H9 (cell line): ENCODE measurements around the gene ACTL8. TPM values are rescaled to one million over a fixed set of nuclear protein-coding genes. Genes with fewer than 3 reads are reported as not detected.

Source experiments
- DNase-seq: peaks from one replicate; pipeline ENCODE4 v3.0.0-alpha.2; 2017
- H2AFZ ChIP-seq: one replicate; pipeline ENCODE4 v1.6.1; 2013; ENCODE audit warnings: mild to moderate bottlenecking, low read length, control low read depth, moderate library complexity
- H2AK5ac ChIP-seq: 2 replicates; pipeline ENCODE4 v1.6.1; 2013; ENCODE audit warnings: low read length, control low read depth, mixed read lengths; ENCODE audit not compliant: insufficient read length
- H2BK120ac ChIP-seq: one replicate; pipeline ENCODE4 v1.6.1; 2013; ENCODE audit warnings: low read depth, mild to moderate bottlenecking, low read length, control low read depth, inconsistent platforms; ENCODE audit not compliant: poor library complexity, severe bottlenecking
- H2BK12ac ChIP-seq: 2 replicates; pipeline ENCODE4 v1.6.1; 2013; ENCODE audit warnings: low read length, control low read depth, mixed read lengths, low read depth; ENCODE audit not compliant: insufficient read length
- H2BK15ac ChIP-seq: 2 replicates; pipeline ENCODE4 v1.6.1; 2013; ENCODE audit warnings: low read depth, low read length, control low read depth
- H2BK20ac ChIP-seq: one replicate; pipeline ENCODE4 v1.6.1; 2013; ENCODE audit warnings: low read depth, mild to moderate bottlenecking, low read length, control low read depth, inconsistent platforms; ENCODE audit not compliant: poor library complexity, severe bottlenecking
- H2BK5ac ChIP-seq: 2 replicates; pipeline ENCODE4 v1.6.1; 2013; ENCODE audit warnings: low read length, control low read depth, mixed read lengths; ENCODE audit not compliant: insufficient read length
- H3K14ac ChIP-seq: 2 replicates; pipeline ENCODE4 v1.6.1; 2013; ENCODE audit warnings: low read length, control low read depth; ENCODE audit not compliant: insufficient read depth
- H3K18ac ChIP-seq: 2 replicates; pipeline ENCODE4 v1.6.1; 2013; ENCODE audit warnings: low read depth, mild to moderate bottlenecking, mixed read lengths, low read length, control low read depth; ENCODE audit not compliant: insufficient read length
- H3K23ac ChIP-seq: 2 replicates; pipeline ENCODE4 v1.6.1; 2013; ENCODE audit warnings: low read length, control low read depth, mixed read lengths, low read depth; ENCODE audit not compliant: insufficient read length
- H3K23me2 ChIP-seq: 2 replicates; pipeline ENCODE4 v1.6.1; 2013; ENCODE audit warnings: low read depth, mild to moderate bottlenecking, mixed read lengths, low read length, control low read depth; ENCODE audit not compliant: insufficient read length, poor library complexity, severe bottlenecking
- H3K27ac ChIP-seq: 2 replicates; pipeline ENCODE4 v1.5.1; 2013; ENCODE audit warnings: low read length, control low read depth, mixed read lengths, low read depth; ENCODE audit not compliant: insufficient read length
- H3K27me3 ChIP-seq: 2 replicates; pipeline ENCODE4 v1.6.1; 2013; ENCODE audit warnings: low read length, control low read depth, inconsistent platforms; ENCODE audit not compliant: insufficient read depth
- H3K4ac ChIP-seq: 2 replicates; pipeline ENCODE4 v1.6.1; 2013; ENCODE audit warnings: low read depth, mild to moderate bottlenecking, control low read depth, inconsistent platforms, low read length, moderate library complexity
- H3K4me1 ChIP-seq: 2 replicates; pipeline ENCODE4 v1.6.1; 2013; ENCODE audit warnings: low read length, control low read depth, inconsistent platforms; ENCODE audit not compliant: insufficient read depth
- H3K4me2 ChIP-seq: 2 replicates; pipeline ENCODE4 v1.6.1; 2013; ENCODE audit warnings: low read length, control low read depth, mixed read lengths; ENCODE audit not compliant: insufficient read length, insufficient read depth
- H3K56ac ChIP-seq: 2 replicates; pipeline ENCODE4 v1.6.1; 2013; ENCODE audit warnings: low read depth, mild to moderate bottlenecking, mixed read lengths, low read length, control low read depth; ENCODE audit not compliant: insufficient read length
- H3K79me1 ChIP-seq: 2 replicates; pipeline ENCODE4 v1.6.1; 2013; ENCODE audit warnings: low read depth, mild to moderate bottlenecking, moderate library complexity, low read length, control low read depth, inconsistent platforms; ENCODE audit not compliant: insufficient read depth, poor library complexity, severe bottlenecking
- H3K79me2 ChIP-seq: 2 replicates; pipeline ENCODE4 v1.6.1; 2013; ENCODE audit warnings: low read length, control low read depth, inconsistent platforms; ENCODE audit not compliant: insufficient read depth
- H3K9ac ChIP-seq: 2 replicates; pipeline ENCODE4 v1.6.1; 2013; ENCODE audit warnings: low read length, control low read depth, mixed read lengths; ENCODE audit not compliant: insufficient read length; ENCODE audit errors: extremely low read depth
- H3K9me3 ChIP-seq: one replicate; pipeline ENCODE4 v1.6.1; 2013; ENCODE audit warnings: low read depth, low read length, inconsistent platforms; ENCODE audit not compliant: control insufficient read depth
- H3T11ph ChIP-seq: one replicate; pipeline ENCODE4 v1.6.1; 2013; ENCODE audit warnings: mild to moderate bottlenecking, low read length, control low read depth, inconsistent platforms
- H4K20me1 ChIP-seq: one replicate; pipeline ENCODE4 v1.6.1; 2013; ENCODE audit not compliant: control insufficient read depth, insufficient read length, insufficient read depth
- H4K5ac ChIP-seq: 2 replicates; pipeline ENCODE4 v1.6.1; 2013; ENCODE audit warnings: low read depth, mild to moderate bottlenecking, mixed read lengths, low read length, control low read depth; ENCODE audit not compliant: insufficient read length
- H4K8ac ChIP-seq: replicated peaks from 2 replicates; pipeline ENCODE4 v1.6.1; 2013; ENCODE audit warnings: low read length, control low read depth, mixed read lengths, low read depth; ENCODE audit not compliant: insufficient read length
- H4K91ac ChIP-seq: 2 replicates; pipeline ENCODE4 v1.6.1; 2013; ENCODE audit warnings: low read depth, mild to moderate bottlenecking, moderate library complexity, mixed read lengths, low read length, control low read depth; ENCODE audit not compliant: insufficient read length
- H3K27ac Mint-ChIP-seq, 3 experiments: 2 replicates in 2 of 3; 3 replicates in 1 of 3; pipeline ENCODE4 v1.8.0; 2020 to 2021; ENCODE audit warnings: mixed read lengths in 3 of 3, mild to moderate bottlenecking in 1 of 3, moderate library complexity in 1 of 3
- H3K27me3 Mint-ChIP-seq: 2 replicates; pipeline ENCODE4 v1.8.0; 2021; ENCODE audit warnings: low read depth, mild to moderate bottlenecking, moderate library complexity, mixed read lengths
- H3K36me3 Mint-ChIP-seq, 3 experiments: 2 replicates in 2 of 3; 3 replicates in 1 of 3; pipeline ENCODE4 v1.8.0; 2020 to 2021; ENCODE audit warnings: low read depth in 3 of 3, mixed read lengths in 3 of 3; ENCODE audit not compliant: insufficient read depth in 1 of 3
- H3K4me1 Mint-ChIP-seq, 2 experiments: 2 replicates each; pipeline ENCODE4 v1.8.0; 2020; ENCODE audit warnings: mixed read lengths in 2 of 2
- H3K4me3 Mint-ChIP-seq, 2 experiments: 2 replicates in 1 of 2; 3 replicates in 1 of 2; pipeline ENCODE4 v1.8.0; 2020 to 2021; ENCODE audit warnings: mild to moderate bottlenecking in 2 of 2, mixed read lengths in 2 of 2, moderate library complexity in 1 of 2
- H3K9me3 Mint-ChIP-seq, 2 experiments: 2 replicates in 1 of 2; 3 replicates in 1 of 2; pipeline ENCODE4 v1.8.0; 2020; ENCODE audit warnings: mild to moderate bottlenecking in 2 of 2, mixed read lengths in 2 of 2, moderate library complexity in 1 of 2
- WGBS: extraction: QIAGEN DNeasy Blood & Tissue Kit; methylation state at CpG from one replicate; pipeline ENCODE4 v1.1.7; 2013; ENCODE audit warnings: missing lambda C conversion rate, low lambda C conversion rate, mixed read lengths; ENCODE audit not compliant: insufficient read length; ENCODE audit errors: extremely low coverage; 5-methylcytosine and 5-hydroxymethylcytosine counted together
- total RNA-seq: library from RNA; stranded (reverse); gene quantifications from 2 replicates; pipeline ENCODE4 v1.2.1, GENCODE V29; 2021
- TF ChIP-seq, protein P1 (sequence below): fragments of 200-600 bp; sonication (generic); conservative IDR thresholded peaks from 3 replicates; pipeline ENCODE4 v1.8.0; 2021; ENCODE audit warnings: antibody characterized with exemption, mild to moderate bottlenecking

Gene ACTL8
- total RNA-seq, 1 experiment from 2014 or later, result not detected

DNA sequence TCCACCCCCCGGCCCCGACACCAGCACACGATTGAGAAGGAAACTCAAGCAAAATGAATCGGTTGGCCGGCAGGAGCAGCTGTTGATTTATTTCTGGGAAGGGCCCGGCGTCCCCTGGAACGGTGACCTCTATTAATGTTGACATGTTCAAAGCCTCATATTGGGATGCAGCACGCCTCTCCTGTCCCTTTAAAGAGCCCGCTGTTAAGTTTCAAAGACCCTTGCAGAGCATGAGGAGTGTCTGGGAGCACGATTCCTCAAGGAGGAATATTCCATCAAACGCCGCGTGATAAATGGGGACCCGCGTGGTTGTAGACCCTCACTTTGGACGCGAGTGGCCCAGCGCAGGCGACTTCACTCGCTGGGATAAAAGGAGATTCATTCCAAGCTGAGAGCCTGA is 21.5 kb upstream of the ACTL8 start:
- H3K9me3 Mint-ChIP-seq, result no peaks in the 10 kb centered on the region; a peak in 1 of 5 replicates
- Histone ChIP-seq H3K27ac (no peak overlapping the region), H2AK5ac (no peak overlapping the region), H3K4ac (no peak overlapping the region), H3K9me3 (no peaks in the 10 kb centered on the region), H3K18ac (no peak overlapping the region), H2BK5ac (no peak overlapping the region), H4K20me1 (no peaks in the 10 kb centered on the region), H4K91ac (no peak overlapping the region), H2BK20ac (no peak overlapping the region), H3K27me3 (no peaks in the 10 kb centered on the region; the same call in 1 of the 2 replicates), H3K56ac (no peak overlapping the region), H3K14ac (no peak overlapping the region), H2BK12ac (no peak overlapping the region), H3K23ac (no peak overlapping the region), H2BK15ac (no peak overlapping the region), H3K9ac (no peak overlapping the region), H3T11ph (no peak overlapping the region), H3K79me1 (no peaks in the 10 kb centered on the region), H2BK120ac (no peak overlapping the region), H3K23me2 (no peaks in the 10 kb centered on the region), H3K79me2 (no peaks in the 10 kb centered on the region), H4K8ac (no peak overlapping the region), H3K4me2 (no peak overlapping the region), H2AFZ (no peak overlapping the region), H4K5ac (no peak overlapping the region), H3K4me1 (no peaks in the 10 kb centered on the region)
- peak overlapping the region in 1 of 3 experiments; percentile 89; a peak in 1 of 7 replicates for H3K27ac Mint-ChIP-seq
- H3K27me3 Mint-ChIP-seq, result no peaks in the 10 kb centered on the region; the same call in none of the 2 replicates
- peaks cover 4 to 23% of the 10 kb centered on the region in 2 experiments for H3K4me1 Mint-ChIP-seq
- WGBS, result no CpG with 5 or more reads among the region's 21 CpGs
- H3K36me3 Mint-ChIP-seq, result no peaks in the 10 kb centered on the region
- no peak overlapping the region for H3K4me3 Mint-ChIP-seq
- TF ChIP-seq, protein P1, sequence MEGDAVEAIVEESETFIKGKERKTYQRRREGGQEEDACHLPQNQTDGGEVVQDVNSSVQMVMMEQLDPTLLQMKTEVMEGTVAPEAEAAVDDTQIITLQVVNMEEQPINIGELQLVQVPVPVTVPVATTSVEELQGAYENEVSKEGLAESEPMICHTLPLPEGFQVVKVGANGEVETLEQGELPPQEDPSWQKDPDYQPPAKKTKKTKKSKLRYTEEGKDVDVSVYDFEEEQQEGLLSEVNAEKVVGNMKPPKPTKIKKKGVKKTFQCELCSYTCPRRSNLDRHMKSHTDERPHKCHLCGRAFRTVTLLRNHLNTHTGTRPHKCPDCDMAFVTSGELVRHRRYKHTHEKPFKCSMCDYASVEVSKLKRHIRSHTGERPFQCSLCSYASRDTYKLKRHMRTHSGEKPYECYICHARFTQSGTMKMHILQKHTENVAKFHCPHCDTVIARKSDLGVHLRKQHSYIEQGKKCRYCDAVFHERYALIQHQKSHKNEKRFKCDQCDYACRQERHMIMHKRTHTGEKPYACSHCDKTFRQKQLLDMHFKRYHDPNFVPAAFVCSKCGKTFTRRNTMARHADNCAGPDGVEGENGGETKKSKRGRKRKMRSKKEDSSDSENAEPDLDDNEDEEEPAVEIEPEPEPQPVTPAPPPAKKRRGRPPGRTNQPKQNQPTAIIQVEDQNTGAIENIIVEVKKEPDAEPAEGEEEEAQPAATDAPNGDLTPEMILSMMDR, result no peak
- no peak for DNase-seq
